ENCODE results near the gene NUP37.
"Not testable (repeated sequence)": the region's sequence is repeated elsewhere in the genome, so short reads cannot be mapped to it uniquely, and the experiment has no call there.

The NUP37 gene

GRCh38 chr12:102119674-102120563 lies at the start of gene NUP37, which contains the start of gene PARPBP:
TSS of gene NUP37 (minus strand) at chr12:102120114. CDS start at chr12:102118518, 1,596 bp downstream.
TSS of gene PARPBP (plus strand) at chr12:102120183. CDS start at chr12:102123889, 3,706 bp downstream.
- DNase-seq (ENCODE audit: extremely low read depth in 1 of 2, low read depth in 1 of 2), result peak; percentile 84 to 87

- no peak for DNase-seq (ENCODE audit: extremely low read depth in 1 of 2, low read depth in 1 of 2)
Observed at GRCh38 chr12:102167821-102168604, 48.1 kb upstream of the NUP37 start.

GRCh38 chr12:102163383-102163782 lies 43.5 kb upstream of the NUP37 start:
- no peak for DNase-seq (ENCODE audit: extremely low read depth in 1 of 2, low read depth in 1 of 2)

GRCh38 chr12:102155206-102155605 lies 35.3 kb upstream of the NUP37 start:
- DNase-seq (ENCODE audit: extremely low read depth in 1 of 2, low read depth in 1 of 2), result not testable (repeated sequence)

GRCh38 chr12:102147062-102147587 lies 27.2 kb upstream of the NUP37 start:
- DNase-seq (ENCODE audit: extremely low read depth in 1 of 2, low read depth in 1 of 2), result not testable (repeated sequence)

GRCh38 chr12:102144221-102144620 lies 24.3 kb upstream of the NUP37 start:
- DNase-seq (ENCODE audit: extremely low read depth in 1 of 2, low read depth in 1 of 2), result no peak

- DNase-seq (ENCODE audit: extremely low read depth in 1 of 2, low read depth in 1 of 2), result not testable (repeated sequence)
Observed at GRCh38 chr12:102142866-102143373, 23.0 kb upstream of the NUP37 start.

- not testable (repeated sequence) for DNase-seq (ENCODE audit: extremely low read depth in 1 of 2, low read depth in 1 of 2)
Observed at GRCh38 chr12:102137619-102138018, 17.7 kb upstream of the NUP37 start.

- not testable (repeated sequence) for DNase-seq (ENCODE audit: extremely low read depth in 1 of 2, low read depth in 1 of 2)
Observed at GRCh38 chr12:102131442-102131841, 11.5 kb upstream of the NUP37 start.

- DNase-seq (ENCODE audit: extremely low read depth in 1 of 2, low read depth in 1 of 2), result not testable (repeated sequence)
Observed at GRCh38 chr12:102130720-102131119, 10.8 kb upstream of the NUP37 start.

- not testable (repeated sequence) for DNase-seq (ENCODE audit: extremely low read depth in 1 of 2, low read depth in 1 of 2)
Observed at GRCh38 chr12:102121328-102121727, 1.4 kb upstream of the NUP37 start.

GRCh38 chr12:102120886-102121285 lies 972 bp upstream of the NUP37 start:
- DNase-seq (ENCODE audit: extremely low read depth in 1 of 2, low read depth in 1 of 2), result no peak

GRCh38 chr12:102120564-102120873 lies 605 bp upstream of the NUP37 start:
- DNase-seq (ENCODE audit: extremely low read depth in 1 of 2, low read depth in 1 of 2), result no peak

GRCh38 chr12:102118874-102119273 lies 1.0 kb downstream of the NUP37 start:
- DNase-seq (ENCODE audit: extremely low read depth in 1 of 2, low read depth in 1 of 2), result no peak

GRCh38 chr12:102116392-102116791 lies 3.5 kb downstream of the NUP37 start:
- no peak for DNase-seq (ENCODE audit: extremely low read depth in 1 of 2, low read depth in 1 of 2)

GRCh38 chr12:102114212-102114611 lies 5.7 kb downstream of the NUP37 start:
- no peak for DNase-seq (ENCODE audit: extremely low read depth in 1 of 2, low read depth in 1 of 2)

- no peak for DNase-seq (ENCODE audit: extremely low read depth in 1 of 2, low read depth in 1 of 2)
Observed at GRCh38 chr12:102110782-102111181, 9.1 kb downstream of the NUP37 start.

GRCh38 chr12:102107970-102108369 lies 11.9 kb downstream of the NUP37 start:
- no peak for DNase-seq (ENCODE audit: extremely low read depth in 1 of 2, low read depth in 1 of 2)

GRCh38 chr12:102106905-102107304 lies 13.0 kb downstream of the NUP37 start:
- DNase-seq (ENCODE audit: extremely low read depth in 1 of 2, low read depth in 1 of 2), result no peak

GRCh38 chr12:102096855-102097254 lies 23.1 kb downstream of the NUP37 start:
- no peak for DNase-seq (ENCODE audit: extremely low read depth in 1 of 2, low read depth in 1 of 2)

GRCh38 chr12:102095677-102096263 lies 24.1 kb downstream of the NUP37 start:
- no peak for DNase-seq (ENCODE audit: extremely low read depth in 1 of 2, low read depth in 1 of 2)

Data from stimulated activated CD8-positive, alpha-beta memory T cell treated with anti-CD3 and anti-CD28 coated beads, Interleukin-7, amount 100 ng/mL, for 48 hours (primary cell).